BE2C (cell line): ENCODE results near the gene DIS3L2.
"Not testable (repeated sequence)": the region's sequence is repeated elsewhere in the genome, so short reads cannot be mapped to it uniquely, and the experiment has no call there.

ENCODE experiments used
- DNase-seq: peaks from one replicate; pipeline ENCODE4 v3.0.0-alpha.2; 2020
- H3K27me3 ChIP-seq: fragments of 250-450 bp; sonication (Bioruptor Pico); 2 replicates; pipeline ENCODE4 v1.5.1; 2020; ENCODE audit warnings: mild to moderate bottlenecking
- H3K36me3 ChIP-seq: fragments of 250-450 bp; sonication (Bioruptor Pico); 2 replicates; pipeline ENCODE4 v1.5.1; 2020; ENCODE audit warnings: mild to moderate bottlenecking
- H3K4me1 ChIP-seq: fragments of 250-450 bp; sonication (Bioruptor Pico); 2 replicates; pipeline ENCODE4 v1.5.1; 2020
- H3K4me3 ChIP-seq: 2 replicates; pipeline ENCODE4 v1.5.1; 2011; ENCODE audit warnings: low read depth, low read length
- H3K9me3 ChIP-seq: fragments of 250-450 bp; sonication (Bioruptor Pico); 2 replicates; pipeline ENCODE4 v1.5.1; 2020
- CTCF ChIP-seq: IDR thresholded peaks from 2 replicates; pipeline ENCODE4 v1.5.1; 2012; ENCODE audit warnings: mild to moderate bottlenecking, low read depth, low read length

Gene DIS3L2

GRCh38 chr2:232362174-232362900, 400.8 kb downstream of the DIS3L2 start:
- no peaks in the 10 kb centered on the region for H3K27me3 ChIP-seq
- no peak for TF ChIP-seq CTCF
- H3K36me3 ChIP-seq: no peaks in the 10 kb centered on the region
- H3K4me3 ChIP-seq: no peak overlapping the region
- H3K9me3 ChIP-seq: no peaks in the 10 kb centered on the region
- no peak for DNase-seq
- H3K4me1 ChIP-seq: no peaks in the 10 kb centered on the region

GRCh38 chr2:232363064-232363783, 401.7 kb downstream of the DIS3L2 start:
- 0 out of 2 replicates have a peak, but pooled peaks have one; percentile 6 for TF ChIP-seq CTCF
- not testable (repeated sequence) for H3K36me3 ChIP-seq, H3K27me3 ChIP-seq, H3K4me3 ChIP-seq, H3K4me1 ChIP-seq, H3K9me3 ChIP-seq, DNase-seq

GRCh38 chr2:232363784-232364615, 402.5 kb downstream of the DIS3L2 start:
- no peak for DNase-seq
- no peak for TF ChIP-seq CTCF
- H3K9me3 ChIP-seq: no peaks in the 10 kb centered on the region
- H3K4me3 ChIP-seq: no peak overlapping the region
- no peaks in the 10 kb centered on the region for H3K36me3 ChIP-seq
- H3K4me1 ChIP-seq: no peaks in the 10 kb centered on the region
- H3K27me3 ChIP-seq: no peaks in the 10 kb centered on the region

- H3K4me3 ChIP-seq, H3K9me3 ChIP-seq, H3K4me1 ChIP-seq, H3K27me3 ChIP-seq, H3K36me3 ChIP-seq, DNase-seq: not testable (repeated sequence)
These were observed 403.5 kb downstream of the DIS3L2 start for GRCh38 chr2:232364806-232365594.

- no peaks in the 10 kb centered on the region for H3K36me3 ChIP-seq
- peak; percentile 46 for TF ChIP-seq CTCF
- no peaks in the 10 kb centered on the region for H3K27me3 ChIP-seq
- DNase-seq: peak; percentile 49
- H3K4me3 ChIP-seq: no peak overlapping the region
- no peaks in the 10 kb centered on the region for H3K9me3 ChIP-seq
- H3K4me1 ChIP-seq: no peaks in the 10 kb centered on the region
These were observed 404.3 kb downstream of the DIS3L2 start for GRCh38 chr2:232365621-232366321.

GRCh38 chr2:232366461-232366860, 404.9 kb downstream of the DIS3L2 start:
- not testable (repeated sequence) for H3K4me1 ChIP-seq, H3K4me3 ChIP-seq

More at GRCh38 chr2:232366461-232366860, 404.9 kb downstream of the DIS3L2 start:
- DNase-seq, H3K9me3 ChIP-seq, H3K27me3 ChIP-seq, H3K36me3 ChIP-seq: not testable (repeated sequence)
